ENCODE results near the gene SORCS3. TPM values are rescaled to one million over a fixed set of nuclear protein-coding genes. Genes with fewer than 3 reads are reported as not detected.

The SORCS3 gene
- total and polyA plus RNA-seq, 4 donors: 0.93 TPM; not detected in 3

DNA sequence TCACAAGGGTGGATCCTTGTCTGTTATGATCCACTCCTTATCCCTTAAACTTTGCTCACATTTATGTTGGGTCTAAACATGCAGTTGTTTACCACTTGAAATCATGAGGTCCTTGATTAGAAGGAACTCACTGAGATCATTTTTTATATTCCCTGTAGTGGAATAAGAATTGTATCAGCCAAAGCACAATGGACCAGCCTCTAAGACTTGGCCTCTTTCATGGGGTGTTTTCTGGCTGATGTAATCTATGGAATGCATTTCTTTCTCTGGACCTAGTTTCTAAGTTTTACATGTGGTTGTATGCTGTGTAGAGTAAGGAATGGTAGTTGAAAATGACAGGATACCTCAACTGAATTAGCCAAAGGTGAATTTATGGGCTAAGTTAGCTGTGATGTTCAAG is 376.6 kb downstream of the SORCS3 start:
- Histone ChIP-seq H3K27me3 (ENCODE audit: control insufficient read depth in 4 of 4, insufficient read depth in 4 of 4, low read length in 3 of 4) (no peaks in the 10 kb centered on the region), H3K9me3 (ENCODE audit: control insufficient read depth in 4 of 4, low read length in 3 of 4) (no peaks in the 10 kb centered on the region), H3K36me3 (ENCODE audit: control insufficient read depth in 4 of 4, insufficient read depth in 3 of 4, low read depth in 1 of 4, low read length in 3 of 4) (no peaks in the 10 kb centered on the region), H3K4me3 (ENCODE audit: low read depth in 1 of 3, low read length in 3 of 3) (no peak overlapping the region), H3K9ac (ENCODE audit: low read depth in 1 of 2, low read length in 2 of 2) (no peak overlapping the region), H3K4me1 (ENCODE audit: control insufficient read depth in 4 of 4, insufficient read depth in 4 of 4, low read length in 3 of 4) (no peaks in the 10 kb centered on the region), H3K27ac (ENCODE audit: low read depth in 1 of 2, low read length in 2 of 2) (no peak overlapping the region)
- TF ChIP-seq, protein P1, sequence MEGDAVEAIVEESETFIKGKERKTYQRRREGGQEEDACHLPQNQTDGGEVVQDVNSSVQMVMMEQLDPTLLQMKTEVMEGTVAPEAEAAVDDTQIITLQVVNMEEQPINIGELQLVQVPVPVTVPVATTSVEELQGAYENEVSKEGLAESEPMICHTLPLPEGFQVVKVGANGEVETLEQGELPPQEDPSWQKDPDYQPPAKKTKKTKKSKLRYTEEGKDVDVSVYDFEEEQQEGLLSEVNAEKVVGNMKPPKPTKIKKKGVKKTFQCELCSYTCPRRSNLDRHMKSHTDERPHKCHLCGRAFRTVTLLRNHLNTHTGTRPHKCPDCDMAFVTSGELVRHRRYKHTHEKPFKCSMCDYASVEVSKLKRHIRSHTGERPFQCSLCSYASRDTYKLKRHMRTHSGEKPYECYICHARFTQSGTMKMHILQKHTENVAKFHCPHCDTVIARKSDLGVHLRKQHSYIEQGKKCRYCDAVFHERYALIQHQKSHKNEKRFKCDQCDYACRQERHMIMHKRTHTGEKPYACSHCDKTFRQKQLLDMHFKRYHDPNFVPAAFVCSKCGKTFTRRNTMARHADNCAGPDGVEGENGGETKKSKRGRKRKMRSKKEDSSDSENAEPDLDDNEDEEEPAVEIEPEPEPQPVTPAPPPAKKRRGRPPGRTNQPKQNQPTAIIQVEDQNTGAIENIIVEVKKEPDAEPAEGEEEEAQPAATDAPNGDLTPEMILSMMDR (IDR thresholded peaks at IDR 0.05; ENCODE audit: low read depth, low read length, missing input control): no peak
- TF ChIP-seq TAF1 (conservative IDR thresholded peaks at IDR 0.05): no peak
- TF ChIP-seq, protein P2, sequence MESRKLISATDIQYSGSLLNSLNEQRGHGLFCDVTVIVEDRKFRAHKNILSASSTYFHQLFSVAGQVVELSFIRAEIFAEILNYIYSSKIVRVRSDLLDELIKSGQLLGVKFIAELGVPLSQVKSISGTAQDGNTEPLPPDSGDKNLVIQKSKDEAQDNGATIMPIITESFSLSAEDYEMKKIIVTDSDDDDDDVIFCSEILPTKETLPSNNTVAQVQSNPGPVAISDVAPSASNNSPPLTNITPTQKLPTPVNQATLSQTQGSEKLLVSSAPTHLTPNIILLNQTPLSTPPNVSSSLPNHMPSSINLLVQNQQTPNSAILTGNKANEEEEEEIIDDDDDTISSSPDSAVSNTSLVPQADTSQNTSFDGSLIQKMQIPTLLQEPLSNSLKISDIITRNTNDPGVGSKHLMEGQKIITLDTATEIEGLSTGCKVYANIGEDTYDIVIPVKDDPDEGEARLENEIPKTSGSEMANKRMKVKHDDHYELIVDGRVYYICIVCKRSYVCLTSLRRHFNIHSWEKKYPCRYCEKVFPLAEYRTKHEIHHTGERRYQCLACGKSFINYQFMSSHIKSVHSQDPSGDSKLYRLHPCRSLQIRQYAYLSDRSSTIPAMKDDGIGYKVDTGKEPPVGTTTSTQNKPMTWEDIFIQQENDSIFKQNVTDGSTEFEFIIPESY (IDR thresholded peaks at IDR 0.05): no peak
- no peak for DNase-seq (ENCODE audit: low spot score)

DNA sequence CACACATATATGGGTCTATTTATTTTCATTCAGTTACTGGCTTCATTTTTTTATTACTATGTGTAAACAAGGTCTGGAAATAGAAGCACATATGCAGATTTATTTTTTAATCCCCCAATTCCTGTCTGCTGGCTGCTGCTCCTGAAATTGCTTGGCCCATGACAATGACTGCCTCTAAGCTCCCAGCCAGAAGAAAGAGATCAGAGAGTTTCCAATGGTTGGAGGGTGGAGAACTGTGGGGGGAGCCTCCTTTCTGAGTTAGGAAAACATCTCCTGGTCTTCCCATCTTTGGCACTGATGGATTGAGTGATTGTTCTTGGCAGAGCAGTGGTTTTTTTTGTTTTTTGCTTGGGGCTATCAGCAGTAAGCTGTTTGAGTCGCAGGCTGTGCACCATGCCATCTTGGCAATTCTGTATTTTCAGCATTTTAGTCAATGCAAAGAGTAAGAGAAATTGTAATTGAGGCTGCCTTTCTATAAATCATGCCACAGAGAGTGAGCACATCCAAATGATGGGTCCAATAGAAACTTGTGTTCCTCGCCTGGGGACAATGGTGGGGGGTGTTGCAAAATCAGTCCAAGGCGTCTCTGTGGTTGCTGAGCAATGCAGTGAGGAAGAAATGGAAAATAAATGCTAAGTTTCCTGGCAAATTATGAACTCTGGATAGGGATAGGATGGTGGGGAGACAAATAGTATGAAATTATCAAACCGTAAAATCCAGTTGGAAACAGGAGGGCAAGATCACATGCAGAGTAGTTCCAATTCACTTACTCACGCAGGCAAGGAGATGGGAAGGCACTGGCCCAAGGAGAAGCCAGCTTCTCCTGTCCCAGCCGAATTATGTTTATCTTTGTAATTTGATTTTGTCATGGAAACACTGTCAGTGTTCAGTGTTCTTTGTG is 382.4 kb downstream of the SORCS3 start:
- Histone ChIP-seq H3K4me1 (ENCODE audit: control insufficient read depth in 4 of 4, insufficient read depth in 4 of 4, low read length in 3 of 4) (no peaks in the 10 kb centered on the region), H3K27me3 (ENCODE audit: control insufficient read depth in 4 of 4, insufficient read depth in 4 of 4, low read length in 3 of 4) (peaks cover 0 to 3% (median 0%) of the 10 kb centered on the region in 4 donors), H3K9ac (ENCODE audit: low read depth in 1 of 2, low read length in 2 of 2) (no peak overlapping the region), H3K4me3 (ENCODE audit: low read depth in 1 of 3, low read length in 3 of 3) (no peak overlapping the region), H3K9me3 (ENCODE audit: control insufficient read depth in 4 of 4, low read length in 3 of 4) (no peaks in the 10 kb centered on the region), H3K36me3 (ENCODE audit: control insufficient read depth in 4 of 4, insufficient read depth in 3 of 4, low read depth in 1 of 4, low read length in 3 of 4) (no peaks in the 10 kb centered on the region), H3K27ac (ENCODE audit: low read depth in 1 of 2, low read length in 2 of 2) (no peak overlapping the region)
- TF ChIP-seq, protein P1 (IDR thresholded peaks at IDR 0.05; ENCODE audit: low read depth, low read length, missing input control): no peak
- TF ChIP-seq YY1 (IDR thresholded peaks at IDR 0.05) (no peak), FOXA2 (IDR thresholded peaks at IDR 0.05) (no peak), FOXA1 (IDR thresholded peaks at IDR 0.05) (no peak), HNF4G (IDR thresholded peaks at IDR 0.05) (no peak), JUND (IDR thresholded peaks at IDR 0.05) (no peak)
- TF ChIP-seq, protein P2 (IDR thresholded peaks at IDR 0.05): no peak
- no peak for DNase-seq (ENCODE audit: low spot score)
- WGBS: 59% methylated on average over 6 of the region's 6 CpGs
